Loucy (cell line): Measurements from ENCODE around the gene MYH14.
"Not testable (repeated sequence)": the region's sequence is repeated elsewhere in the genome, so short reads cannot be mapped to it uniquely, and the experiment has no call there.

Experiments used
- H2AFZ ChIP-seq: fragments of 200-600 bp; sonication (generic); 2 replicates; pipeline ENCODE4 v1.6.0; 2016; ENCODE audit warnings: antibody characterized with exemption, mild to moderate bottlenecking, low read length, moderate library complexity
- H3F3A ChIP-seq: fragments of 200-600 bp; 2 replicates; pipeline ENCODE4 v1.6.0; 2016; ENCODE audit warnings: antibody characterized with exemption, low read depth, mild to moderate bottlenecking
- H3K27me3 ChIP-seq: fragments of 200-600 bp; sonication (generic); 2 replicates; pipeline ENCODE4 v1.6.1; 2014; ENCODE audit warnings: low read length, mild to moderate bottlenecking; ENCODE audit not compliant: insufficient read depth, poor library complexity, severe bottlenecking
- H3K36me3 ChIP-seq: fragments of 200-600 bp; sonication (generic); 2 replicates; pipeline ENCODE4 v1.6.1; 2016; ENCODE audit warnings: low read length; ENCODE audit not compliant: insufficient read depth
- H3K4me1 ChIP-seq: fragments of 200-600 bp; sonication (generic); 2 replicates; pipeline ENCODE4 v1.5.1; 2014; ENCODE audit warnings: low read length, mild to moderate bottlenecking; ENCODE audit not compliant: insufficient read depth, poor library complexity, severe bottlenecking
- H3K4me2 ChIP-seq: fragments of 200-600 bp; sonication (generic); 2 replicates; pipeline ENCODE4 v1.6.0; 2014; ENCODE audit warnings: antibody characterized with exemption, low read length, low read depth, mild to moderate bottlenecking; ENCODE audit not compliant: poor library complexity, severe bottlenecking
- H3K4me3 ChIP-seq: fragments of 200-600 bp; sonication (generic); 2 replicates; pipeline ENCODE4 v1.5.1; 2014; ENCODE audit warnings: low read length, mild to moderate bottlenecking, mixed read lengths; ENCODE audit not compliant: poor library complexity, severe bottlenecking
- H3K79me2 ChIP-seq: fragments of 200-600 bp; sonication (generic); 2 replicates; pipeline ENCODE4 v1.6.1; 2014; ENCODE audit warnings: low read length; ENCODE audit not compliant: insufficient read depth
- H3K9ac ChIP-seq: fragments of 200-600 bp; sonication (generic); 2 replicates; pipeline ENCODE4 v1.6.0; 2014; ENCODE audit warnings: mild to moderate bottlenecking, low read depth, low read length, moderate library complexity; ENCODE audit not compliant: poor library complexity, severe bottlenecking
- H3K9me2 ChIP-seq: fragments of 200-600 bp; sonication (generic); replicated peaks from 2 replicates; pipeline ENCODE4 v1.6.1; 2016; ENCODE audit warnings: low read depth, low read length, mixed read lengths
- H3K9me3 ChIP-seq: fragments of 200-600 bp; sonication (generic); 2 replicates; pipeline ENCODE4 v1.6.1; 2014; ENCODE audit warnings: mild to moderate bottlenecking, antibody characterized with exemption, low read length, low read depth; ENCODE audit not compliant: insufficient read depth
- H4K20me1 ChIP-seq: fragments of 200-600 bp; sonication (generic); 2 replicates; pipeline ENCODE4 v1.6.0; 2014; ENCODE audit warnings: antibody characterized with exemption, low read length, mild to moderate bottlenecking; ENCODE audit not compliant: insufficient read depth, poor library complexity, severe bottlenecking
- CTCF ChIP-seq: fragments of 200-600 bp; sonication (generic); conservative IDR thresholded peaks from 2 replicates; pipeline ENCODE4 v1.5.1; 2014; ENCODE audit warnings: mild to moderate bottlenecking, antibody characterized with exemption, low read length
- EZH2phosphoT487 ChIP-seq: fragments of 200-600 bp; IDR thresholded peaks from 2 replicates; pipeline ENCODE4 v1.6.1; 2018; ENCODE audit warnings: antibody characterized with exemption, mild to moderate bottlenecking, moderate library complexity, borderline replicate concordance

The MYH14 gene

DNA sequence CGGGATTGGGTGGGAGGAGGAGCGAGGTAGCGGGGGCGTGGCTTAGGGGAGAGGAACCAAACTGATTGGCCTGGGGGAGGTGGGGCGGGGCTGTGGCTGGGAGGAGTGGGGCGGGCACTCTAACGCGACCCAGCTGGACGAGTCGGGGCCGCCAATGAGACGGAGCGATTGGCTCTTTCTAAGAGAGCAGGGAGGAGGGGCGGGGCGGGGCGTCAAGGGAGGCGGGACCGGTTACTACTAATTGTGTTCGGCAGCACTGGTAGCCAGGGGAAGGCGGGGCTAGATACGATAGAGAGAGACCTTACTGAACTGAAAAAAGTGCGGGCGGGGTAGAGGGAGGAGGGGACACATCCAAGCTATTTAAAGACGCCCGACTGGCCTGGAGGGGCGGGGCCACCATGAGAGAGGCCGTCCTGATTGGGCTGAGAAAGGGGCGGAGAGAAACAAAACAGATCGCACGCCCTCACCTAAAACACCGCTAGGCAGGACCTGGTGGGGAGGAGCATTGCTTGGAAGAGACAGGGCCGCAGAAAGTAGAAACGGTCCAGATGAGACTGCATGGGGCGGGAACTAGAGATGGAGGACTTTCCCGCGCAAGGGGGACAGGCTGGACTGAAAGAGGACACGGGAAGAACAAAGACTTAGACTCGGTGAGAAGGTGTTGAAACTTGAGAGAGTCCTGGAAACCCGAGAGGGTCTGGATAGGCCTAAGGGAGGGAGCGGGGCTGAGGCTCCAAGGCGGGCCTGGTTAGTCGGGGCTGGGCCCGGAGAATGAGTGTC lies 125.9 kb downstream of the MYH14 start, which contains the start of gene KCNC3:
KCNC3 (minus strand) TSS at position 232 of the 780 bp plus-strand sequence. CDS start 295 bp downstream, outside the sequence.
- Histone ChIP-seq H3K9me3 (no peaks in the 10 kb centered on the region), H3K9ac (no peak within 1 kb of the TSS), H3K9me2 (no peaks in the 10 kb centered on the region), H2AFZ (no peak within 1 kb of the TSS), H3K4me2 (no peak within 1 kb of the TSS), H3K4me3 (no peak within 1 kb of the TSS), H3F3A (no peaks in the 10 kb centered on the region), H3K4me1 (no peaks in the 10 kb centered on the region), H3K27me3 (no peaks in the 10 kb centered on the region), H3K36me3 (no peaks in the 10 kb centered on the region), H4K20me1 (no peaks in the 10 kb centered on the region), H3K79me2 (no peaks in the 10 kb centered on the region)
- no peak for TF ChIP-seq EZH2phosphoT487
- TF ChIP-seq CTCF, result no peak

DNA sequence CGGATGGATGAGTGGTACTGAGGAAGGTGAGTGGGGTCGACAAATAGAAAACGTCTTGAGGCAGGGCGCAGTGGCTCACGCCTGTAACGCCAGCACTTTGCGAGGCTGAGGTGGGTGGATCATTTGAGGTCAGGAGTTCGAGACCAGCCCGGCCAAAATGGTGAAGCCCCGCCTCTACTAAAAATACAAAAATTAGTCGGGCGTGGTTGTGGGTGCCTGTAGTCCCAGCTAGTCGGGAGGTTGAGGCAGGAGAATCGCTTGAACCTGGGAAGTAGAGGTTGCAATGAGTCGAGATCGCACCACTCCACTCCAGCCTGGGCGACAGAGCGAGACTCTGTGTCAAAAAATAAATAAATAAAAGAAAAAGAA lies 126.5 kb downstream of the MYH14 start:
- H3K36me3 ChIP-seq, H3K4me2 ChIP-seq, H3K4me3 ChIP-seq, H3K9me2 ChIP-seq, H3K27me3 ChIP-seq, H2AFZ ChIP-seq, H3K79me2 ChIP-seq, H3K9ac ChIP-seq, H3F3A ChIP-seq, H3K9me3 ChIP-seq, H4K20me1 ChIP-seq, H3K4me1 ChIP-seq: not testable (repeated sequence)

DNA sequence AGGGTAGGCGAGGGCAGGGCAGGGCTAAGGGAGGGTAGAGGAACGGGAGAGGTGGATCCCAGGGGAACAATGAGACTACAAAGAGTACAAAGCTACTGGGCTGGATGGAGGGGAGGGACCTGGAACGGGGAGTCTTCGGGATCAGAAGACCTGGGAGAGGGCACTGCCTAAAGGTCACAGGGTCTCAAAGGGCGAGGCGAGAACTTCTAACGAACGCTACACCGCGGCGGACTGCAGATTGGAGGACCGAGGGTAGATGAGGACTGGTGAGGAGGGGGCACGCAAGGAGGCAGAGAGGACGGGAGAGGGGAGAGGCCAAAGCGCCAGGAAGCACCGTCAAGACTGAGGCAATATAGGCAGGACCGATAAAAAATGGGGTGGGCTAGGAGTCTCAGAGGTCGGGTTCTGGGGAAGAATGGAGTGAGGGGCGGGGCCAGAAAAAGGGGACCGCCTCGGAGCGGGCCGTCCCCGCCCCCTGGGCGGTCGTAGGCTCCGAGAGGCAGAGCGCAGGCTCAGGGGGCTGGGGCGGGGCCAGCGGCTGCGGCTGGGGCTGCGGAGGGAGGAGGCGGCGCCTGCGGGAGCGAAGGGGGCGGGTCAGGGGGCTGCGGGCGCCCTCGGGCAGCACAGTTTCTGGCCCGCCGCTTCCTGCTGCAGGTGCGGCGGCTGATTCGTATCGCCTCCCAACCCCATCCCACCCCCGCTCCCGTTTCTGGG lies 127.1 kb downstream of the MYH14 start:
- H3K79me2 ChIP-seq, result no peaks in the 10 kb centered on the region
- peak overlapping the region; percentile 76; the same call in 1 of the 2 replicates for H2AFZ ChIP-seq
- no peak for TF ChIP-seq CTCF
- no peak for TF ChIP-seq EZH2phosphoT487
- H3K4me2 ChIP-seq, result peak overlapping the region; percentile 70
- no peaks in the 10 kb centered on the region for H3K9me2 ChIP-seq
- H3K4me3 ChIP-seq, result peak overlapping the region; percentile 70
- H4K20me1 ChIP-seq, result no peaks in the 10 kb centered on the region
- H3K4me1 ChIP-seq, result no peaks in the 10 kb centered on the region
- H3F3A ChIP-seq, result no peaks in the 10 kb centered on the region
- no peaks in the 10 kb centered on the region for H3K9me3 ChIP-seq
- H3K9ac ChIP-seq, result peak overlapping the region; percentile 43
- H3K36me3 ChIP-seq, result no peaks in the 10 kb centered on the region
- no peaks in the 10 kb centered on the region for H3K27me3 ChIP-seq
